GM21526 (cell line): ENCODE measurements around the gene HNRNPAB.

ENCODE experiments used
- ATAC-seq: cut with Tn5 transposase; IDR thresholded peaks from one replicate; pipeline ENCODE4 v1.9.1; 2021; ENCODE audit warnings: moderate library complexity; ENCODE audit not compliant: unreplicated experiment, low FRiP score

Gene HNRNPAB

DNA sequence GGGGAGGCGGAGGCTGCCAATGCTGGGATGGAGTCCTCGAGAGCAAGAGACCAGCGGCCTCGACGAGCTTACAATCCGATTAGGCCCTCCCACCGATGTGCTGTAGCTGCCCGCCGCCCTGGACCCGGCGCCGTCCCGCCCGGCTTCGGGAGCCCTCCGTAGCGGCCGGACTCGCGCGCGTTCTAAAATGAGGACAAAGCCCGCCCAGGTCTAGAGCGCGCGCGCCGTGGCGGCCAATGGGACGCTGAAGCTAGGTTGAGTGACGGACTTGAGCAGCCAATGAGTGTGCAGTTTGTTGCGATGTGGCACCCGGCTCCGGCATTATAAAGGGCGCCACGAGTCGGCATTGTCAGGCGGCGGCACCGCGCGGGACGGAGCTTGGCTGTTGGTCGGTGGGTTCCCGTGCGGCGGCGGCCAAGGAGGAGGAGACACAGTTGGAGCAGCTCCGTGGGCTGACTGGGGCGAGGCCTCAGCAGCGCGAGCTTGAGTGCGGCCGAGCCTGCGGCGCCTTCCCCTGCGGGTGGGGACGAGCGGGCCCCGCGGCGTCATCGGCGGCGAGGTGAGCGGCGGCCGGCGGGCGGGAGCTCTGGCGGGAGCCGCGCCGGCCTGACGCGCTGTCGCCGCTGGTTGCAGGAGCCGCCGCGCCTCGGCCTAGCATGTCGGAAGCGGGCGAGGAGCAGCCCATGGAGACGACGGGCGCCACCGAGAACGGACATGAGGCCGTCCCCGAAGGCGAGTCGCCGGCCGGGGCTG is at the start of gene HNRNPAB:
HNRNPAB (plus strand) TSS at position 352 of the 753 bp plus-strand sequence; CDS start at position 657, 305 bp downstream.
- ATAC-seq = peak; percentile 81

DNA sequence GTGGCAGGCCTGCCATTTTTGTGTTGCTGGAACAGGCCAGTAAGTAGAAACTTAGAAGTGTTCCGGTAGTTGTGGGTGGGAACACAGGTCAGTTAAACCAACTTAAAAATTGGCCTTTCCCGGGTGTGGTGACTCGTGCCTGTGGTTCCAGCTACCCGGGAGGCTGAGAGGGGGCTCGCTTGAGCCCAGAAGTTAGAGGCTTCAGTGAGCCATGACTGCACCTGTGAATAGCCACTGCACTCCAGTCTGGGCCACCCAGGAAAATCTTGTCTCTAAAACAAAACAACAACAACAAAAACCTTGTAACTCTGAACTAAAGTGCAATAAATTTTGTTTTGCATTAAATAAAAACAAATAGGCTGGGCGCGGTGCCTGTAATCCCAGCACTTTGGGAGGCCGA is 49.3 kb upstream of the HNRNPAB start:
- ATAC-seq = no peak

DNA sequence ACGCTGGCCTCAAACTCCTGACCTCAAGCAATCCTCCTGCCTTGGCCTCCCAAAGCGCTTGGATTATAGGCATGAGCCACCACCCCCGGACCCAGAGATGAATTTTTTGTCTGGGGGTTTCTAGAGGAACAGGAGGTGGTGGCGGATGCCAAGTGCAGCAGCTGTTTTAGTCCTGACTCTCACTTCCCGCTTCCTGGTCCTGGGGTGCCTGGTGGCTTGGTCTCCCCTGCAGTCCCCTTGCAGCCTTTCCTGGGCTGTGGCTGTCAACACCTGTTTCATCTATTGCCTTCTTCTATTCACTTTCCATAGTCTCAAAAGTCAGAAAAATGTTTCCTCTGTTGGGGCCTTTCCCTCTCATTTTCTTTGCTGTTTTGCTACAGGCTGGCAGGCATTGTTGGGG is 44.2 kb upstream of the HNRNPAB start:
- no peak for ATAC-seq

DNA sequence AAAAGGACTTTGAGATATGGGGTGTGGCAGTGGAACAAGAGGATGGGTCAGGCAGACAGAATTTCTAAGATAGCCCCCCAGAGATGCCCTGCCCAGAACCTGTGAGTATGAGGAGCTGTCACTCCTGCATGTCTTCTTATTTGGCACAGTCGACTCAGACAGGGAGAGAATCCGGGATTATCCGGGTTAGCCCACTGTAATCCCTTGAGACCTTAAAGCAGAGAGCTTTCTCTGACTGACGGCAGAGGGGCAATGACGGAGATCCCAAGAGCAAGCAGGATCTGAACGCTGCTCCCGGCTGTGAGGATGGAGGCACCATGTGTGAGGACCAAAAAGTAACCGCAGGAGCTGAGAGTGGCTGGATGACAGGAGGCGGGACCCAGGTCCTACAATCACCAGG is 41.9 kb upstream of the HNRNPAB start:
- ATAC-seq = no peak

DNA sequence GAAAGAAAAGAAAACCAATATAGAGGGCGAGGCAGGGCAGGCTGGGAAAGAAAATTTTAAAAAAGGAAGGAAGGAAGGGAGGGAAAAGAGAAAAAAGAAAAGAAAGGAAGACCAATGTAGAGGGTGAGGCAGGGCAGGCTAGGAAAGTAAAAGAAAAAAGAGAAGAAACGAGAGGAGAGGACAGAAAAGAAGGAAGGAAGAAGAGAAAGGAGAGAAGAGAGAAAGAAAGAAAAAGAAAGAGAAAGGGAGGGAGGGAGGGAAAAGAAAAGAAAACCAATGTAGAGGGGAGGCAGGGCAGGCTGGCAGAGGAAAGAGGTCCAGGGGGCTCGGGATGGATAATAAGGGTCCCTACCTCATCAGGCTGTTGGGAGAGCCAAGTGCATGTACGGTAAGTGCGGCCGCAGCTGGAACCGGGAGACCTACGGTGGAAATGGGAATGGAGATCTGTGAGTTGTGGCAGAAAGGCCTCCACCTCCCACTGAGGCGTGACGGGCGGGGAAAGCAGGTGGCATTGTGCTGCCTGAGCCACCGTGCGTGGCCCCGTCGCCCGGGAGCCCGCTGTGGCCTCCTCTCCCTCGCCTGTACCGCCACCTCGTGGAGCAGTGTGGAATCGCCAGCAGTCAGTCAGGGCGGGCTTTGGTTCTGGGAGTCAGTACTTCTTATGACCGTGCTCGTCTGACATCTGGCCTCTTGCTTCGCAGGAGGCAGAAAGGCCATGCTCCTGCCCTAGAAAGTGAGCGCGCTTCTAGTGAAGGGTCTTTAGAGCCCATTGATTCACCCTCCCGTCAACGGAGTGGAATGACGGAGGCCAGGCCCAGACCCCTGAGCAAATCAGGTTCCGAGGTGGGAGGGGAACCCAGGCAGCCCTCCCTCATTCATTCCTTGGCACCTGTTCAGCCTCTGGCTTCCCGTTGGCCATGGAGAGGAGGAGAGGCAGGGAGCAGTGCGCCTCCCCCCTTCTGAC is 40.3 kb upstream of the HNRNPAB start:
- ATAC-seq = peak; percentile 91

DNA sequence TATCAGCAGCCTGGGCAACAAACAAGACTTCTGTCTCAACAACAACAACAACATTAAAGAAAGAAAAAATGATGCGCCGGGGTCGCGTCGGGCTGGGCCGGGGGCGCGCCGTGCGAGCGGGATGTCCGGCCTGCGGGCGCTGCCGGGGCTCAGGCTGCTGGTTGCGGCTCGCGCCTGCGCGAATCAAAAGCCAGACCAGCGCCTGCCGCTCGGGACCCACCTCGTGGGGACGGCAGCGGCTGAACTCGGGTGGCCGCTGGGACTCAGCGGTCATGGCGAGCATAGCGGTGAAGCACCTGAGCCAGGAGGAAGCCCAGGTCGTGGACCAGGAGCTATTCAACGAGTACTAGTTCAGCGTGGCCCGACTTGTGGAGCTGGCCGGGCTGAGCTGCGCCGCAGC is 38.8 kb upstream of the HNRNPAB start:
- no peak for ATAC-seq

DNA sequence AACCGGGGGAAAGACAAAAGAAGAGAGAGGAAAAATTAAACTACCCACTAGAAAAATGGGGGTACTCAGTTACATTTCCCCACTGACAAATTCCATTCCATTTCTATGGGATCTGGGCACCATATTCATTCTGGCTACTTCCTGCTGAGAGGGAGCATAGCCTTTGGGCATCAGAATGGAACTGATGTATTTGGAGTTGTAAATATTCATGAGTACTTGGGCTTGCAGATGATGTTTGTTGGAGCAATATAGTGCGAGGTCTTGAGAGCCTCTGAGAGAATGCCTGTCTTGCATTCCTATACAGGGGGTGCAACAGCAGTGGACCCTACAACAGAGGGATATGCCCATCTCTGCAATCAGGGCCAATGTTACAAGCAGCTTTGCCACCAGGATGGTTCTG is 33.9 kb upstream of the HNRNPAB start:
- ATAC-seq = no peak

DNA sequence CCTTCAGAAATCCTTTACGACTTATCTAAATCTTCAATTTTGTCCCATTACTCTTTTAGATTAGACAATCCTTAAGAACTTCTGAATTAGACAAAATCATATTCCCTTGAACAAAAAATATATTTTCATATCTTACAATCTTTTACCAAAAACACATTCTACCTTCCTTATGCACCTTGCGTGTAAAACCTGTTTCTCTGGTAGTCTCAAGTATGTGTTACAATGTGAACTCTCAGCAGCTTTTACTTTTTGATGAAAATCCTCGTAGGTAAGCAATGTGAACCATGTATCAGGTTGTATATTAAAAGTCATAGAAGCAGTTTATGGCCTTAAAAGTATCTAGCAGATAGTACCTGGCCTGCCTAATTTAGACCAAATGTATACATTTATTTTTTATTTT is 29.9 kb upstream of the HNRNPAB start:
- ATAC-seq = no peak

DNA sequence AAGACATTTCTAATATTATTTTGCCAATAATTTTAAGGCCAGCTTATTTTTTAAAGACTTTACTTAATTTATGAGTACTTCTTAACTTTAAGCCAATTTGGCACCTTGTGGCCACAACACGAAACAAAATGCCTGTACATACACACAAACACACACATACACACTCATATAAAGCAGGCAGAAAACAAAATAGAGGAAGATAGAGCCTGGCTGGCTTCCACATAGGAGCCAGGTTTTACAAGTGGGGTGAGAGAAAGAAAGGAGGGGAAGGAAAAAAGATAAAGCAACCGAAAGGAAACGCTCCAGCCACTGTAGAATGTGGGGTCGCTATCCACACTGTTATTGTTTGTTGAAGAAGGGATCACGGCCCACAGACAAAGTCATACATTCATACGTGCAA is 27.5 kb upstream of the HNRNPAB start:
- ATAC-seq = no peak

DNA sequence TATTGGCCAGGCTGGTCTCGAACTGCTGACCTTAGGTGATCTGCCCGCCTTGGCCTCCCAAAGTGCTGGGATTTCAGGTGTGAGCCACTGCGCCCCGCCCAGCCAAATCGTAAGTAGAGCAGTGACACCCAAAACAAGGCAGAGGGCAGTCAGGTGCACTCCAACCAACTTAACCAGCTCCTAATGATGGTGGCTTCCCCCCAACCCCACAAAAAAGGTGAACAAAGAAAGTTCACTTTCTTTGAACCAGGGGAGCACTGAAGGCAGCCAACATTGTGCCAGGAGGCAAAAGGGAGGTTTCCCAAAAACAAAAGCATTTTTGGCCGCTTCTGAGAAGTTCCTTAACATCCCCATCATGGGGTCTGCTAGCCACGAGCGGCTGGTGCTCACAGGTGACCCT is 26.8 kb upstream of the HNRNPAB start:
- ATAC-seq = no peak

DNA sequence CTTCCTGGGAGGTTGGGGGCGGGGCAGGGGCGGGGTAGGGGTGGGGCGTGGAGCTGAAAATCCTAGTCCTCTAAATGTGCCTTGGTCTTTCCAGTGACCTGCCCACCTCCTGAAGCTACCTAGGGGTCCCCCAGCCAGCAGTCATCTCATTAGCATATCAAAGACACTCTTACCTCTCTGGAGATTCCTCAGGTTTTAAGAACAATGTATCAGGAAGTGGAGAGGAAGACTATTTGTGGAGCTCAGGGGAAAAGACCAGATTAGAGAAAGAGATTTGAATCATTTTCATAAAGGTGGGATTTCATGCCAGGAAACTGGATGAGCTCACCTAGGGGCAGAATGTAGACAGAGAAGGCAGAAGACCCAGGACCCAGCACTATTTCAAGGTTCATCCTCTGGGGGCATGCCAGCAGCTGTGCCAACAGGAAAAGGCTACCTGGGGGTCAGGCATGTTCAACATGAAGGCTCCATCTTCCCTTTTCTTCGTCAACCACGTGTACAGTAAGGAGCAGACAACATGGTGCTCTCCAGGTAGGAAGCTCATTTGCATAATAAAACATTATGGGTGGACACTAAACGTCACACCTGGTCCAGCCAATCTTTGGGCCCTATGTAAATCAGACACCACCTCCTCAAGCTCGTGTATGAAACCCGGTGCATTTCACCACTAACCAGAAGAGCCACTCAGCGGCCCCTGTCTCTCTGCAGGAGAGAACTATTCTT is 24.0 kb upstream of the HNRNPAB start:
- ATAC-seq = no peak

DNA sequence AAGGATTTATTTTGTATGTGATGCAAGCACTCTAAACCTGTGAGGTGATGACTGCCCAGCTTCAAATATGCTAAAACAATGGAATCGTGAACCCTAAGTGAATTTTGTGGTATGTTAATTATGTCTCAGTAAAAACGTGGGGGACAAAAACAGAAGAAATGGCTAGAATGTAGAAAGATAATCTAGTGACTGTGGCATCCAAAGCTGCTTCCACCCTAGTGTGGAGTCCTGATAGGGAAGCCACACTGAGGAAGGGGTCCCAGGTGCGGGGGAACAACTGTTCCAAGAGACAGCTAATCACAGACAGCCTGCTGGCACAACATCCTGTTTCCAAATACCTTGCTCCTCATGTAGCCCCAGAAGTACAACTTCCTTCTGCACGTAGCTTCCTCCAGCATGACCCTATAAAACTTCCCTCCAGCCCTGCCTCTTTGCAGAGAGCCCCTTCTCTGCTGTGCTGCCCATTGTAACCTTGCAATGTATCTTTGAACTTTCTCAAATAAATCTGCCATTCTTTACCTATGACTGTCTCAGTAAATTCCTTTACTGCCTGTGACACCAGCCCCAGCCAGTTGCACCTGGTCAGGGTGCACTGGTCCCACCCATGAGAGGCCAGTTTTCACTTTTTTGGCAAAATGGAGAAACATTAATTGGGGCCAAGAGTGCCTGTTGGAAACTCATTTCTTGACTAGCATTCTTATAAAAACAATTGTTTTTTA is 22.0 kb upstream of the HNRNPAB start:
- no peak for ATAC-seq

DNA sequence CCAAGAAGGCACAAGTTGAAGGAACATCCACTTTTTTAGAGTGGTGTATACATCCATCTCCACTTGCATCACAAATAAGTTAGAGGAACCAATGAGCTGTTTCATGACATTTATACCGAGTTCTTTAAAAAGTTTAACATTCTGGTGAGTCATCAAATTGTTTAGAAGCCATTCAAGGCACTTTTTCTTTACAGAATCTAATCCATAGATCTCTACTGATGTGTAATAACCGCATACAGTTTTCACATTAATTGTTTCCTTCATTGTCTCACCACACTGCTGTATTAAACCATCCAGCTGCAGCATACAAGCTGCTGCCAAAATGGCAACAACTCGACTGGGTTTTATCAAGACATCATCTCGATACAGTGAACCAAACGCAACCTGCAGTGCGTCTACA is 17.9 kb upstream of the HNRNPAB start:
- no peak for ATAC-seq

DNA sequence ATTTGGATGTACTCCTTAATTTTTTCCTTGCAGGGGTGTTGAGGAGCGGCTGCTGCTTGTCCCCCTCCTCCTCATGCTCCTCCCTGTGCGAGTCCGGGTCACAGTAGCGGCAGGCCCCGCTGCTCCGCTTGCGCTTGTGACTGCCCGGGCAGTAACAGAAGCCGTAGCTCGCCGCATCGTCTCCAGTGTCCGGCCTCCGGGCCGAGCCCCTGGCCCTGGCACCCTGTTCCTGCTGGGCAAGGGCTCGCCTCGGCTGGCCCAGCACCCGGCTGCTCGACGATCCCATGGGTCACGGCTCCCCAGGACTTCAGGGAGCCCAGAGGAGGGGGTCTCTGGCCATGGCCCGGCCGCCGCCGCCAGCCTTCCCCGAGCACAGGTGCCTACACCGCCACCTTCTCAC is 17.3 kb upstream of the HNRNPAB start, which contains the start of gene GMCL2:
GMCL2 (minus strand) TSS at position 358 of the 400 bp plus-strand sequence; CDS start at position 286, 72 bp downstream.
- no peak for ATAC-seq

DNA sequence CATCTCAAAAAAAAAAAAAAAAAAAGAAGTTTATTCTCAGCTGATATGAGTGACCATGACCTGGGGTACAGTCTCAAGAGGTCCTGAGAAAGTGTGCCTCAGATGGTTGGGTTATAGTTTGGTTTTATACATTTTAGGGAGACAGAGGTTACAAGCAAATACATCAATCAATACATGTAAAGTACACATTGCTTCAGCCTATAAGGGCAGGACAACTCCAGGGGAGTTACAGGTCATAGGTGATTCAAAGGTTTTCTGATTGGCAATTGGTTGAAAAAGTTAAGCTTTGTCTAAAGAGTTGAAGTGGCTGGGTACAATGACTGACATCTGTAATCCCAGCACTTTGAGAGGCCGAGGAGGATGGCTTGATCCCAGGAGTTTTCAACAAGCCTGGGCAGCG is 14.9 kb upstream of the HNRNPAB start:
- ATAC-seq = no peak

DNA sequence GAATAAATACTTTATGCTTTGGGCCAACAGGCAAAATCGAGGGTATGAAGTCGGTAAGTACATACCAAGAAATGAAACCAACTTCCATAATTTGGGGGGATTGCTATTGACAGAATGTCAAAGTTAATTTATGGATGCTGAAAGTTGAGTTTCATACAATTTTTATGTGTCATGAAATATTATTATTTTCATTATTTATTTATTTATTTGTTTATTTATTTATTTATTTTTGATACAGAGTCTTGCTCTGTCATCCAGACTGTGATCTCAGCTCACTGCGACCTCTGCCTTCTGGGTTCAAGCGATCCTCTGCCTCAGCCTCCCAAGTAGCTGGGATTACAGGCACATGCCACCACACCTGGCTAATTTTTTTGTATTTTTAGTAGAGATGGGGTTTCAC is 12.7 kb upstream of the HNRNPAB start:
- no peak for ATAC-seq

DNA sequence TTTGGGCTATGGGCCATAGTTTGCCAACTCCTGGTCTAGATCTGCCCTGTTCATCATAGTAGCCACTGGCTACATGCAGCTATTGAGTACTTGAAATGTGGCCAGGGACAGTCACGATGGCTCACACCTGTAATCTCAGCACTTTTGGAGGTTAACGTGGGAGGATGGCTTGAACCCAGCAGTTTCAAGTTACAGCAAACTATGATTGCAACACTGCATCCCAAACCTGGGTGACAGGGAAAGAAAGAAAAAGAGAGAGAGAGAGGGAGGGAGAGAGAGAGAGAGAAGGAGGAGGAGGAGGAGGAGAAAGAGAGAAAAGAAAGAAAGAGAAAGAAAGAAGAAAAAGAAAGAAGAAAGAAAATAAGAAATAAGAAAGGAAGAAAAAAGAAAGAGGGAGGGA is 12.1 kb upstream of the HNRNPAB start:
- no peak for ATAC-seq

DNA sequence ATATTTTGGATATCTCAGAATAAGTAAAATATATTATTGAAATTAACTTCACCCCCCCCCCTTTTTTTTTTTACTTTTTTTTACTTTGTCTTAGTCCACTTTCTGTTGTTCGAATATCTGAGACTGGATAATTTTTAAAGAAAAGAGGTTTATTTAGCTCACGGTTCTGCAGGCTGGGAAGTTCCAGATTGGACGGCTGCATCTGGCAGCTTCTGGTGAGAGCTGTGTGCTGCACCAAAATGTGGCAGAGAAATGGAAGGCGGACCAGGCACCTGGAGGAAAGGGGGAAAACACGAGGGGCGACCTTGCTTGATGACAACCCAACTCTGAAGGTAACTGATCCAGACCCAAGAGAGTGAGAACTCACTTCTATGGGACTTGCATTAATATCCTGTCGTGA is 11.5 kb upstream of the HNRNPAB start:
- ATAC-seq = no peak

DNA sequence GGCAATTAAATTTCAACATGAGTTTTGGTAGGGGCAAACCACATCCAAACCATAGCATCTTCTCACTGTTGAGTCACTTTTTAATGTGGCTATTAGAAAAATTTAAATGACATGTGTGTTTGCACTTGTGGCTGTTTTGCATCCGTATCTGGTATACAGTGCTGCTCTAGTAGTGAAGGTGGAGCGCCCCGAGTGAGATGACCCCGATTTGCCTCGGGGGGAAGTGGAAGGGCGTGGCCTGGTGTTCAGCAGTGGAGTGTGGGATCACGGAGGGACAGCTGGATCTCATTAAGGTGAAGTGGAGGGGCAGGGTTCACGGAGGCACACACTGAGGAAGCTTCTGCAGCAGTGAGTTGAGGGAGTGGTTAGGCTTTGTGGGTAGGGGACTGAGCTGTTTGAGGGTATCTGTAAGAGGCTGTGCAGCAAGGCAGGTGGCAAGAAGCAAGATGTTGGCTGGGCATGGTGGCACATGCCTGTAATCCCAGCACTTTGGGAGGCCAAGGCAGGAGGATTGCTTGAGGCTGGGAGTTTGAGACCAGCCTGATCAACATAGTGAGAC is 11.0 kb upstream of the HNRNPAB start:
- no peak for ATAC-seq

DNA sequence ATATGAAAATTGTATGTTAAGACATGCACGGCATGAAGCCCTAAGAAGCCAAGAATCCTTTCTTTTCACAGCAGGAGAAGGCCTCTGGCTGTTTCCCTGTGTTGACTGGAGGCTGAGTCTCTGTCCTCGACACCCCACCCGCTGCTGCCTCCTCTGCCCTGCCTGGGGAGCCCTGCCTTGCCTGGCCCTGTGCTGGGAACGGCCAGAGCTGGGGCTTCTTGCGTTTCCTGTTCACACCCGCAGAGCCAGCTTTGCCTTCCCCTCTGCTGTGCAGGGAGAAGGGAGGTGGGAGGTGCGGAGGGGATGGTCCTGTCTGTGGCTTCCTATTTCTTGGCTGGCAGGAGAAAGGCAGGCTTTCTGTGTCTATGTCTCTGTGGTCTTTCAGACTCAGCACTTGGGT is 10.3 kb upstream of the HNRNPAB start:
- ATAC-seq = no peak
